H1 (cell line): ENCODE measurements around the gene ADCY5. TPM values are rescaled to one million over a fixed set of nuclear protein-coding genes. Genes with fewer than 3 reads are reported as not detected.

ENCODE experiments used
- CTCF ChIA-PET: fragments of 300-600 bp; sonication (Branson Sonifier 250); formaldehyde crosslinking; loops from one replicate; lab custom pipeline; 2021; ENCODE audit not compliant: partially characterized antibody; lab: Charles Lee
- POLR2A ChIA-PET: fragments of 300-600 bp; sonication (Branson Sonifier 250); formaldehyde crosslinking; loops from one replicate; lab custom pipeline; 2021; ENCODE audit warnings: inconsistent platforms; ENCODE audit not compliant: partially characterized antibody; lab: Charles Lee
- DNase-seq, 2 experiments: peaks; one replicate each; pipeline versions ENCODE4 v3.0.0 to v3.0.0-alpha.2; 2010 to 2022; ENCODE audit warnings: low spot score in 2 of 2, low read depth in 1 of 2, mixed read lengths in 1 of 2
- FAIRE-seq: peaks from 2 replicates; lab custom pipeline; 2011; peaks lifted over from hg19 to GRCh38; lab: Jason Lieb, UNC
- H2AFZ ChIP-seq: 2 replicates; pipeline ENCODE4 v1.8.1; 2012; ENCODE audit warnings: low read length, inconsistent platforms
- H2AK5ac ChIP-seq: 2 replicates; pipeline ENCODE4 v1.6.1; 2013; ENCODE audit warnings: low read depth, low read length
- H2BK120ac ChIP-seq: replicated peaks from 2 replicates; pipeline ENCODE3; 2013; ENCODE audit warnings: low read depth, low read length, inconsistent platforms
- H2BK12ac ChIP-seq: 2 replicates; pipeline ENCODE4 v1.6.1; 2013; ENCODE audit warnings: low read depth, low read length
- H2BK15ac ChIP-seq: 2 replicates; pipeline ENCODE4 v1.6.1; 2013; ENCODE audit warnings: low read length
- H2BK20ac ChIP-seq: 2 replicates; pipeline ENCODE4 v1.6.1; 2013; ENCODE audit warnings: low read length
- H2BK5ac ChIP-seq: 2 replicates; pipeline ENCODE4 v1.6.1; 2013; ENCODE audit warnings: low read depth, low read length
- H3K14ac ChIP-seq: 2 replicates; pipeline ENCODE4 v1.6.1; 2013; ENCODE audit warnings: inconsistent platforms; ENCODE audit not compliant: insufficient read length
- H3K18ac ChIP-seq: 2 replicates; pipeline ENCODE4 v1.6.1; 2013; ENCODE audit warnings: low read length; ENCODE audit errors: extremely low read depth
- H3K23ac ChIP-seq: 2 replicates; pipeline ENCODE4 v1.6.1; 2013; ENCODE audit warnings: inconsistent platforms; ENCODE audit not compliant: insufficient read length
- H3K23me2 ChIP-seq: 2 replicates; pipeline ENCODE4 v1.6.1; 2013; ENCODE audit warnings: low read depth, low read length
- H3K27ac ChIP-seq: 2 replicates; pipeline ENCODE4 v1.6.1; 2011; ENCODE audit warnings: low read depth, low read length, inconsistent platforms
- H3K27me3 ChIP-seq, 4 experiments: replicated peaks in 1 of 4; 1 replicate in 1 of 4; 2 replicates in 3 of 4; pipeline versions ENCODE4 v1.6.1 to v1.8.1; 2011 to 2013; ENCODE audit warnings: low read length in 3 of 4, mild to moderate bottlenecking in 3 of 4, inconsistent platforms in 2 of 4, mixed read lengths in 2 of 4, moderate library complexity in 1 of 4; ENCODE audit not compliant: control insufficient read depth in 3 of 4, insufficient read depth in 3 of 4; ENCODE audit errors: extremely low read depth in 1 of 4
- H3K36me3 ChIP-seq, 4 experiments: 2 replicates each; pipeline versions ENCODE4 v1.6.1 to v1.8.1; 2011 to 2013; ENCODE audit warnings: mild to moderate bottlenecking in 4 of 4, low read length in 3 of 4, moderate library complexity in 2 of 4, control low read depth in 1 of 4, inconsistent platforms in 1 of 4; ENCODE audit not compliant: insufficient read depth in 4 of 4, control insufficient read depth in 2 of 4
- H3K4ac ChIP-seq: replicated peaks from 2 replicates; pipeline ENCODE3; 2013; ENCODE audit warnings: low read length, low read depth, mixed read lengths, inconsistent platforms; ENCODE audit not compliant: insufficient read length
- H3K4me1 ChIP-seq, 4 experiments: replicated peaks in 1 of 4; 1 replicate in 1 of 4; 2 replicates in 3 of 4; pipeline versions ENCODE4 v1.6.1 to v1.8.1; 2011 to 2013; ENCODE audit warnings: low read length in 3 of 4, inconsistent platforms in 2 of 4, mixed read lengths in 1 of 4; ENCODE audit not compliant: insufficient read depth in 4 of 4, control insufficient read depth in 3 of 4
- H3K4me2 ChIP-seq, 2 experiments: 2 replicates each; pipeline versions ENCODE4 v1.6.1 to v1.8.1; 2011 to 2013; ENCODE audit warnings: low read depth in 2 of 2, low read length in 2 of 2, control low read depth in 1 of 2, inconsistent platforms in 1 of 2, mild to moderate bottlenecking in 1 of 2; ENCODE audit not compliant: insufficient read depth in 1 of 2
- H3K4me3 ChIP-seq, 4 experiments: fragments of 200-600, 300-600 bp in 1 of 4; sonication (generic), shearing (Covaris generic), sonication (Bioruptor Twin) in 1 of 4; 2 replicates each; pipeline versions ENCODE4 v1.5.1 to v1.8.1; 2011 to 2016; ENCODE audit warnings: low read length in 4 of 4, low read depth in 3 of 4, control low read depth in 2 of 4, inconsistent platforms in 2 of 4, mild to moderate bottlenecking in 2 of 4, mixed read lengths in 1 of 4, moderate library complexity in 1 of 4; ENCODE audit not compliant: insufficient read depth in 2 of 4; ENCODE audit errors: extremely low read depth in 1 of 4
- H3K56ac ChIP-seq: replicated peaks from 2 replicates; pipeline ENCODE3; 2013; ENCODE audit warnings: low read depth, mild to moderate bottlenecking, mixed read lengths, low read length, inconsistent platforms; ENCODE audit not compliant: insufficient read length
- H3K79me1 ChIP-seq: 2 replicates; pipeline ENCODE4 v1.6.1; 2013; ENCODE audit warnings: low read depth, low read length, control low read depth
- H3K79me2 ChIP-seq, 2 experiments: 2 replicates each; pipeline versions ENCODE4 v1.6.1 to v1.8.1; 2012 to 2013; ENCODE audit warnings: low read length in 2 of 2, mild to moderate bottlenecking in 2 of 2, inconsistent platforms in 1 of 2; ENCODE audit not compliant: insufficient read depth in 2 of 2, control insufficient read depth in 1 of 2
- H3K9ac ChIP-seq, 4 experiments: replicated peaks in 1 of 4; 1 replicate in 1 of 4; 2 replicates in 3 of 4; pipeline versions ENCODE4 v1.6.1 to v1.8.1; 2011 to 2013; ENCODE audit warnings: low read depth in 3 of 4, low read length in 3 of 4, control low read depth in 2 of 4, mild to moderate bottlenecking in 2 of 4, moderate library complexity in 2 of 4, inconsistent platforms in 1 of 4; ENCODE audit errors: extremely low read depth in 1 of 4
- H3K9me3 ChIP-seq, 2 experiments: 2 replicates each; pipeline versions ENCODE4 v1.6.1 to v1.8.1; 2012 to 2013; ENCODE audit warnings: mild to moderate bottlenecking in 2 of 2, moderate library complexity in 2 of 2, control low read depth in 1 of 2, inconsistent platforms in 1 of 2, low read depth in 1 of 2, low read length in 1 of 2, mixed read lengths in 1 of 2; ENCODE audit not compliant: insufficient read depth in 2 of 2
- H4K20me1 ChIP-seq, 2 experiments: replicated peaks in 1 of 2; 2 replicates each; pipeline versions ENCODE3 to v1.8.1; 2011 to 2013; ENCODE audit warnings: inconsistent platforms in 2 of 2, low read length in 2 of 2, mild to moderate bottlenecking in 1 of 2; ENCODE audit not compliant: insufficient read depth in 2 of 2, control insufficient read depth in 1 of 2
- H4K5ac ChIP-seq: 2 replicates; pipeline ENCODE4 v1.6.1; 2013; ENCODE audit warnings: low read length, low read depth, mixed read lengths, inconsistent platforms; ENCODE audit not compliant: insufficient read length
- H4K8ac ChIP-seq: 2 replicates; pipeline ENCODE4 v1.8.0; 2013; ENCODE audit warnings: mild to moderate bottlenecking, moderate library complexity, low read length, inconsistent platforms; ENCODE audit not compliant: insufficient read depth; ENCODE audit errors: extremely low read depth
- H4K91ac ChIP-seq: replicated peaks from 2 replicates; pipeline ENCODE3; 2013; ENCODE audit warnings: low read length, mixed read lengths, inconsistent platforms; ENCODE audit not compliant: insufficient read length
- CBX5 ChIP-seq: fragments of 300-800, 300-1000 bp; sonication (generic); IDR thresholded peaks from 2 replicates; pipeline ENCODE4 v1.7.1; 2016; ENCODE audit warnings: antibody characterized with exemption, low read length, low read depth
- CBX8 ChIP-seq: fragments of 300-800, 300-1000 bp; sonication (generic); IDR thresholded peaks from 2 replicates; pipeline ENCODE4 v1.7.1; 2016; ENCODE audit warnings: low read depth, low read length, borderline replicate concordance
- CEBPB ChIP-seq: IDR thresholded peaks from 2 replicates; pipeline ENCODE4 v1.6.1; 2012; ENCODE audit warnings: low read depth, low read length
- CHD1 ChIP-seq: IDR thresholded peaks from 2 replicates; pipeline ENCODE4 v1.6.1; 2012; ENCODE audit warnings: low read depth, low read length, improper control_type of control experiment
- FOSL1 ChIP-seq: IDR thresholded peaks from 2 replicates; pipeline ENCODE4 v1.6.1; 2011; ENCODE audit warnings: mild to moderate bottlenecking, low read depth, low read length, moderate library complexity; ENCODE audit not compliant: insufficient read depth
- RAD21 ChIP-seq, 2 experiments: IDR thresholded peaks in 1 of 2; conservative IDR thresholded peaks in 1 of 2; 2 replicates each; pipeline ENCODE4 v1.6.1; 2011; ENCODE audit warnings: low read depth in 2 of 2, low read length in 2 of 2, improper control_type of control experiment in 1 of 2, inconsistent platforms in 1 of 2, mild to moderate bottlenecking in 1 of 2, moderate library complexity in 1 of 2
- SUZ12 ChIP-seq: fragments of 200-600 bp; sonication (generic); IDR thresholded peaks from 2 replicates; pipeline ENCODE4 v1.6.1; 2012; ENCODE audit warnings: mild to moderate bottlenecking, inconsistent platforms, low read length, moderate library complexity, mixed read lengths
- TEAD4 ChIP-seq: IDR thresholded peaks from 2 replicates; pipeline ENCODE4 v1.6.1; 2012; ENCODE audit warnings: low read depth, low read length, inconsistent platforms, mixed read lengths
- YY1 ChIP-seq: IDR thresholded peaks from 2 replicates; pipeline ENCODE4 v1.6.1; 2011; ENCODE audit warnings: low read depth, mild to moderate bottlenecking, low read length
- WGBS, 2 experiments: shearing (Covaris generic) in 1 of 2; methylation state at CpG; one replicate each; pipeline versions ENCODE4 v1.1.6 to v1.1.7; 2013 to 2015; ENCODE audit warnings: low lambda C conversion rate in 2 of 2, mixed read lengths in 2 of 2, inconsistent platforms in 1 of 2, low coverage in 1 of 2, missing lambda C conversion rate in 1 of 2; ENCODE audit not compliant: insufficient replicate concordance in 2 of 2, insufficient coverage in 1 of 2, insufficient read length in 1 of 2; ENCODE audit errors: extremely low coverage in 1 of 2, missing lambda C conversion rate in 1 of 2; 5-methylcytosine and 5-hydroxymethylcytosine counted together
- polyA plus RNA-seq, 7 experiments: library from polyadenylated mRNA; depleted of rRNA in 3 of 7; stranded (reverse) in 5 of 7; unstranded in 2 of 7; fragments of >200 nt in 5 of 7; fragments of 200-250 nt in 2 of 7; gene quantifications; 1 replicate in 5 of 7; 2 replicates in 1 of 7; 4 replicates in 1 of 7; pipeline versions ENCODE4 v1.2.1 to v1.2.3, GENCODE V29; 2011 to 2013; ENCODE audit warnings: missing spikeins in 2 of 7, mixed read lengths in 2 of 7
- total RNA-seq: library from RNA; stranded (reverse); fragmentation: NEBNext Ultra II Directional; extraction: Animal tissue kit (Norgen Biotek cat#: 25700); gene quantifications from 2 replicates; pipeline ENCODE4 v1.2.1, GENCODE V29; 2021

Gene ADCY5
- total and polyA plus RNA-seq, 2 of the 8 experiments (the other 6 are each of a cell fraction or from before 2014, with no cell fraction given) = 18.9 to 40.8 TPM

DNA sequence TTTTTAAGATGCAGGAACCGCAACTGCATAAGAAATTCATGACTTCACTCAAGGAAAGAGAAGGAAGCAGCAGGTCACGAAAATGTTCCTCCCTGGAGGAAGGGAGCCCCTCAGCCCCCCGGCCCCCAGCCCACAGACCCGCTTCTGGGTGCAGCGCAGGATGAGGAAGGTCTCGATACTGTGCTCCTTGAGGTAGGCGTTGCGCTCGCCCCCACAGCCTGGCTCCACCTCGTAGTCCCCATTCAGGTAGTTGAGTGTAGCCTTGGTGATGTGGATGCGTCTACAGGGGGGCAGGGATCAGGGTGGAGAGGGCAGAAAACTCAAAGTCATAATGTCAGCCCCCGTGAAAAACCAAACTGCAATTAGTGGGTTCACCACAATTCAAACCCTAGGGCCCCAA, 121.4 kb downstream of the ADCY5 start:
- peaks cover 0 to 3% of the 10 kb centered on the region in 2 experiments for H4K20me1 ChIP-seq
- H3K14ac ChIP-seq = no peak overlapping the region
- no peak for FAIRE-seq
- peaks cover 0 to 5% (median 1%) of the 10 kb centered on the region in 4 experiments; a peak in 2 of 7 replicates for H3K4me1 ChIP-seq
- no peak overlapping the region for H2BK12ac ChIP-seq
- POLR2A ChIA-PET = interaction anchor here (1.0 to 4.2 kb wide), 2 partner anchors 13 to 25 kb away, joined by 3 to 29 read pairs; no protein-coding TSS in a partner anchor
- H3K4me2 ChIP-seq = no peak overlapping the region
- no peak overlapping the region for H3K23ac ChIP-seq
- no peak overlapping the region for H3K4me3 ChIP-seq
- TF ChIP-seq TEAD4 = no peak
- no peak for TF ChIP-seq RAD21 (IDR thresholded peaks at IDR 0.05 in 1 of 2, conservative IDR thresholded peaks at IDR 0.05 in 1 of 2; ENCODE audit: low read depth in 2 of 2, low read length in 2 of 2)
- TF ChIP-seq CHD1 = no peak
- no peak for TF ChIP-seq CBX5
- TF ChIP-seq SUZ12 = no peak
- TF ChIP-seq YY1 = no peak
- TF ChIP-seq CBX8 = no peak
- TF ChIP-seq FOSL1 = no peak
- TF ChIP-seq CEBPB = no peak
- no peaks in the 10 kb centered on the region for H3K79me2 ChIP-seq
- H3K56ac ChIP-seq = no peak overlapping the region
- no peak overlapping the region for H2BK5ac ChIP-seq
- no peaks in the 10 kb centered on the region for H3K79me1 ChIP-seq
- no peak overlapping the region for H4K5ac ChIP-seq
- H3K36me3 ChIP-seq = no peaks in the 10 kb centered on the region
- H3K18ac ChIP-seq = no peak overlapping the region
- H2BK15ac ChIP-seq = no peak overlapping the region
- no peak overlapping the region for H2BK120ac ChIP-seq
- no peaks in the 10 kb centered on the region for H3K9me3 ChIP-seq
- H2BK20ac ChIP-seq = no peak overlapping the region
- H3K4ac ChIP-seq = no peak overlapping the region
- H2AFZ ChIP-seq = no peak overlapping the region
- H4K8ac ChIP-seq = no peak overlapping the region
- H2AK5ac ChIP-seq = no peak overlapping the region
- no peak overlapping the region for H3K27ac ChIP-seq
- H3K23me2 ChIP-seq = no peaks in the 10 kb centered on the region
- DNase-seq = no peak
- CTCF ChIA-PET = interaction anchor here (0.9 to 22.2 kb wide), 11 partner anchors 13 to 166 kb away, joined by 3 to 245 read pairs (median 5); no protein-coding TSS in a partner anchor
- H3K9ac ChIP-seq = no peak overlapping the region
- no peak overlapping the region for H4K91ac ChIP-seq
- 94% methylated on average over 12 of the region's 12 CpGs; no CpG with 5 or more reads in 1 of the 2 experiments for WGBS, 2 experiments
- no peaks in the 10 kb centered on the region for H3K27me3 ChIP-seq
